Measurements from ENCODE around the gene SGCA.

- TF ChIP-seq, protein P1, sequence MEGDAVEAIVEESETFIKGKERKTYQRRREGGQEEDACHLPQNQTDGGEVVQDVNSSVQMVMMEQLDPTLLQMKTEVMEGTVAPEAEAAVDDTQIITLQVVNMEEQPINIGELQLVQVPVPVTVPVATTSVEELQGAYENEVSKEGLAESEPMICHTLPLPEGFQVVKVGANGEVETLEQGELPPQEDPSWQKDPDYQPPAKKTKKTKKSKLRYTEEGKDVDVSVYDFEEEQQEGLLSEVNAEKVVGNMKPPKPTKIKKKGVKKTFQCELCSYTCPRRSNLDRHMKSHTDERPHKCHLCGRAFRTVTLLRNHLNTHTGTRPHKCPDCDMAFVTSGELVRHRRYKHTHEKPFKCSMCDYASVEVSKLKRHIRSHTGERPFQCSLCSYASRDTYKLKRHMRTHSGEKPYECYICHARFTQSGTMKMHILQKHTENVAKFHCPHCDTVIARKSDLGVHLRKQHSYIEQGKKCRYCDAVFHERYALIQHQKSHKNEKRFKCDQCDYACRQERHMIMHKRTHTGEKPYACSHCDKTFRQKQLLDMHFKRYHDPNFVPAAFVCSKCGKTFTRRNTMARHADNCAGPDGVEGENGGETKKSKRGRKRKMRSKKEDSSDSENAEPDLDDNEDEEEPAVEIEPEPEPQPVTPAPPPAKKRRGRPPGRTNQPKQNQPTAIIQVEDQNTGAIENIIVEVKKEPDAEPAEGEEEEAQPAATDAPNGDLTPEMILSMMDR (CRISPR knock-in tag; IDR thresholded peaks at IDR 0.05) = no peak
- TF ChIP-seq MXI1 (IDR thresholded peaks at IDR 0.05; ENCODE audit: borderline replicate concordance, low read depth, low read length) (no peak), SRSF9 (IDR thresholded peaks at IDR 0.05; ENCODE audit: borderline replicate concordance, insufficient read depth, low read depth, low read length, poor library complexity, severe bottlenecking) (no peak), HOXA7 (CRISPR knock-in tag; IDR thresholded peaks at IDR 0.05) (no peak)
- TF ChIP-seq, protein P2, sequence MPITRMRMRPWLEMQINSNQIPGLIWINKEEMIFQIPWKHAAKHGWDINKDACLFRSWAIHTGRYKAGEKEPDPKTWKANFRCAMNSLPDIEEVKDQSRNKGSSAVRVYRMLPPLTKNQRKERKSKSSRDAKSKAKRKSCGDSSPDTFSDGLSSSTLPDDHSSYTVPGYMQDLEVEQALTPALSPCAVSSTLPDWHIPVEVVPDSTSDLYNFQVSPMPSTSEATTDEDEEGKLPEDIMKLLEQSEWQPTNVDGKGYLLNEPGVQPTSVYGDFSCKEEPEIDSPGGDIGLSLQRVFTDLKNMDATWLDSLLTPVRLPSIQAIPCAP (CRISPR knock-in tag; IDR thresholded peaks at IDR 0.05; ENCODE audit: low read depth) = no peak
These were observed 33.6 kb upstream of the SGCA start for GRCh38 chr17:50132104-50132794.
